LHCN-M2 (cell line): Measurements from ENCODE around the gene HYAL4. TPM values are rescaled to one million over a fixed set of nuclear protein-coding genes. Genes with fewer than 3 reads are reported as not detected.
"Not testable (repeated sequence)": the region's sequence is repeated elsewhere in the genome, so short reads cannot be mapped to it uniquely, and the experiment has no call there.

Experiments
- DNase-seq: peaks from one replicate; pipeline ENCODE4 v3.0.0-alpha.2; 2012; ENCODE audit warnings: low read depth
- polyA plus RNA-seq: library from polyadenylated mRNA; unstranded; fragments of >200 nt; gene quantifications from one replicate; pipeline ENCODE4 v1.2.1, GENCODE V29; 2012; ENCODE audit warnings: missing spikeins
- total RNA-seq: library from RNA; depleted of rRNA; stranded (reverse); fragments of >200 nt; gene quantifications from 2 replicates; pipeline ENCODE4 v1.2.3, GENCODE V29; 2014; rRNA removed

HYAL4 gene, protein sequence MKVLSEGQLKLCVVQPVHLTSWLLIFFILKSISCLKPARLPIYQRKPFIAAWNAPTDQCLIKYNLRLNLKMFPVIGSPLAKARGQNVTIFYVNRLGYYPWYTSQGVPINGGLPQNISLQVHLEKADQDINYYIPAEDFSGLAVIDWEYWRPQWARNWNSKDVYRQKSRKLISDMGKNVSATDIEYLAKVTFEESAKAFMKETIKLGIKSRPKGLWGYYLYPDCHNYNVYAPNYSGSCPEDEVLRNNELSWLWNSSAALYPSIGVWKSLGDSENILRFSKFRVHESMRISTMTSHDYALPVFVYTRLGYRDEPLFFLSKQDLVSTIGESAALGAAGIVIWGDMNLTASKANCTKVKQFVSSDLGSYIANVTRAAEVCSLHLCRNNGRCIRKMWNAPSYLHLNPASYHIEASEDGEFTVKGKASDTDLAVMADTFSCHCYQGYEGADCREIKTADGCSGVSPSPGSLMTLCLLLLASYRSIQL
- not detected in 2 replicates for total RNA-seq
- not detected for polyA plus RNA-seq

GRCh38 chr7:123844712-123845219 lies at the start of gene HYAL4:
Gene HYAL4 (plus strand): TSS chr7:123845169. CDS start chr7:123868274, 23,105 bp downstream.
- DNase-seq = no peak

GRCh38 chr7:123795917-123796316 lies 49.1 kb upstream of the HYAL4 start:
- no peak for DNase-seq

- DNase-seq = no peak
Measured at GRCh38 chr7:123796568-123796967, 48.4 kb upstream of the HYAL4 start.

- peak; percentile 94 for DNase-seq
Measured at GRCh38 chr7:123797673-123798531, 47.1 kb upstream of the HYAL4 start.

DNA sequence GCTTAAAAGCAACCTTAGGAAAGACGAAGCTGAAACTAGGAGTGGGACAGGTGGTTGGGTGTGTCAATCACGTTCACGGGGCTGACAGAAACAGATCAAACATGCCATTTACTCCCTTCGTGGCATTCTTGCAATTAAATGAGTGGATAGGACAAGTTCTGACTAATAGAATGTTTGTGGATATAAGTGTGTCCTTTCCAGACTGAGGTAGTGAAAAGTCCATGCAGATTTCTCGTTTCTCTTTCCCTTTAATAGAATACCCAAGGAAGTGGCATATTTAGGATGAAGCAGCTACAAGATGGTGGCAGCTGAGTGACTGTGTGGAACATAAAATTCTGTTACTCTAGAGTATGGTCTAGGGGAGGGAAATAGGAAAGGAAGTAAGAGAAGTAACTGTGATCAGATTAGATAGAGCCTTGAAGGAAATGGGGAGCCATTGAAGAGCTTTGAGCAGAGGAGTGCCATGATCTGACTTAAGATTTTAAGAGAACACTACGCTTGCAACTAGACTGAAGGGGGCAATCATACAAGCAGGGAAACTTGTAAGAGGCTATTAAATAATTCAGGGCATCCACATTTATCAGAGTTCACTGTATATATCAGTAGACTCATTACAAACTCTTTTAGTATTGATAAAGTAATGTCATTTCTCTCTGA lies 46.3 kb upstream of the HYAL4 start:
- DNase-seq = peak; percentile 28

GRCh38 chr7:123802249-123802648 lies 42.7 kb upstream of the HYAL4 start:
- no peak for DNase-seq

- DNase-seq = no peak
Measured at GRCh38 chr7:123805287-123805686, 39.7 kb upstream of the HYAL4 start.

- no peak for DNase-seq
Measured at GRCh38 chr7:123809471-123809870, 35.5 kb upstream of the HYAL4 start.

GRCh38 chr7:123811056-123811455 lies 33.9 kb upstream of the HYAL4 start:
- no peak for DNase-seq

DNA sequence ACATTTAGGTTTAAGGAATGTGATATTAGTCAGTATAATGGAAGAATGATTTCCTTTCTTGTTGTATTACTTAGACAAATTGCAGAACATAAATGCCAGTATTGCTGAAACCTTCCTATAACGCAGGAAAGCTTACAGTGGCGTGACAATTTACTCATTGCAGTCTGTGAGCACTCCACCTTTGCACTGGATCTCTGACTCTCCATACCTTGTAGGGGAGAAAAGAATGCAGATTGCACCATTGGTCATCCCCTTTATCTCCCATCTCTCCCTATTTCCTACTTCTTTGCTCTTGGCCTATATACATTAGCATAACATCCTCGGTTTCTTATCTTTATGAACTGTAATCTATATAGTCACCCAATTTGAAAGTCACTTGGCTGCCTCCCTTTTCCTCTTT lies 28.1 kb upstream of the HYAL4 start:
- no peak for DNase-seq

- DNase-seq = no peak
Measured at GRCh38 chr7:123819001-123819400, 26.0 kb upstream of the HYAL4 start.

DNA sequence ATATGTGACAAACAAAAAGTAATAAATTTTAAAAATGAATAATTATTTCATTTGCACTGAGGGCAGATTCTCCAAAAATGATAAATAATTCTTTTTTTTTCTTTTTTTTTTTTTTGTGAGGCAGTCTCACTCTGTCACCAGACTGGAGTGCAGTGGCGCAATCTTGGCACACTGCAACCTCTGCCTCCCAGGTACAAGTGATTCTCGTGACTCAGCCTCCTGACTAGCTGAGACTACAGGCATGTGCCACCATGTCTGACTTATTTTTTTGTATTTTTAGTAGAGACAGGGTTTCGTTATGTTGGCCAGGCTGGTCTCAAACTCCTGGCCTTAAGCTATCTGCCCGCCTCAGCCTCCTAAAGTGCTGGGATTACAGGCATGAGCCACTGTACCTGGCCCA lies 25.2 kb upstream of the HYAL4 start:
- not testable (repeated sequence) for DNase-seq

DNA sequence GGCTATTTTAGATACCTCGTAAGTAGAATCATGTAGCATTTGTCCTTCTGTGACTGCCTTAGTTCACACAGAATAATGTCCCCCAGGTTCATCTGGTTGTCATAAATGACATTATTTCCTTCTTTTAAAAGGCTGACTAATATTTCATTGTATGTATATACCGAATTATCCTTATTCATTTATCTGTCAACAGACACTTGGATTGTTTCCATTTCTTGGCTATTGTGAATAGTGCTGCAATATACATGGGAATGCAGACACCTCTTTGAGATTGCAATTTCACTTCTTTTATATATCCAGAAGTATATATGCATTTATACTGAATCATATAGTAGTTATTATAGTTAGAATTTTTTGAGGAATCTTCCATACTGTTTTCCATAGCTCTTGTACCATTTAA lies 24.1 kb upstream of the HYAL4 start:
- no peak for DNase-seq

GRCh38 chr7:123821320-123821719 lies 23.6 kb upstream of the HYAL4 start:
- no peak for DNase-seq

DNA sequence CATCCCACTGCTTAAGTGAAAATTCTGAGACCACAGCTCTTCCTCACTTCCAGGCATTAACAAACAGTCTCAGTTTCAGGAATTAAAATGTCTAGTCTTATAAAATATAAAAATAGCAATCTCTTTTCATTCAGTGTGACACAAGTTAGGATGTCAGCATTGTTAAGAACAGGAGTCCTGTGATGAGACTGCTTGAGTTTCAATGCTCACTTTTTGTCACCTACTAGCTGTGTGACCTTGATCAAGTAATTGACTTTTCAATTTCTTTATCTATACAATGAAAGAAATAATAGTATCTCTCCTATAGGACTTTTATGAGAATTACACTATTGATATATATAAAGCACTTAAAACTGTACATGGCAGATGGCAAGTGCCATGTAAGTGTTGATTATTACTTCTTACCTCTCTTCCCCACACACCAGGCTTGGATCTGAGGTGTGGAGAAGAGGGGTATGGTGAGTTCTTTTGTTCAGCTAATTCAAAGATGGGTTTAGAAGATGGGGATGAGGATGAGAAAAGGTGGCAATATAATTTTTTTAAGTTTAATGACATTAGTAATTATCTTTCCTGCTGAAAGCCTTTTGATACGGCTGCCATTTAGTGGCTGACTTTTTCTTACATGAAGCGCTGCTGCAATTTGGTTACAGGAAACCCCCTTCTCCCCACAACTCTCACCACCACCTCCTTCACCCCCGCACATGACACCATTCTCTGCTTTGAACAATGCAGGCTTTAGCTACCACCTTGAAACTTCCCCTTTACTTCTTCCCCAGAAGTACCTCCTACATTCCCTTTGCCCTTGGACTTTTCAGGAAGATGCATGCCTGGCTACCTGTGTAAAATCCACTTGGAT lies 20.8 kb upstream of the HYAL4 start:
- DNase-seq = no peak

DNA sequence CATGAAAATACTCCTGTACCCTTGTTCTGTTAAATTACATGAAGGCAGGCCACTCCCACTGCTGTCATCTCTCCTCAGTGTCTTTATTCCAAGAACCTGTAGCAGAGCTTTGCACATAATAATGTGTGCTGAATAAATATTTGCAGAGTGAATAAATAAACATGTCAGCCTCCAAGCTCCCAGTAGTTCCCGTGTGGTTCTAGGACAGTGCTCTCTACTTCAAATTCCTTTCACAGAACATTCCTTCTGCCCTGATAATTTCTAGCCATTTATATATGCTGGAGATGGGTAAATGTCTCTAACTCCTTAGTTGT lies 20.3 kb upstream of the HYAL4 start:
- DNase-seq = no peak

DNA sequence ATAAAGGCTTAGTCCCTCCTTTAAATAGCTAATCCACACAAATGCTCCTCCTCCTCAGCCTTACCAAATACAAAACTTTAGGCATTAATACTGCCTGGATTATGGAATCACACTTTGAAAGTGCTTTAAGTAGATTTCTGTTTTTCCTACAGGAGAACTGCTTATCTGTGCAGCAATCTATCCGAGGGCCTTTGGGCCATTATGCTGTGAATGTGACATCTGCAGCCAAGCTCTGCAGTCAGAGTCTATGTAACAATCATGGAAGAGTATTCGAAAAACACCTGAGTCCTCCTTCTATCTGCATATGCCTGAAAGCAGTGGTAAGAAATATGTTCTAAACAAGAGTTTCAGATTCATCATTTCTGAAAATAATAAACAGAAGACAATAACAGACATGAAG lies 16.2 kb upstream of the HYAL4 start:
- no peak for DNase-seq

DNA sequence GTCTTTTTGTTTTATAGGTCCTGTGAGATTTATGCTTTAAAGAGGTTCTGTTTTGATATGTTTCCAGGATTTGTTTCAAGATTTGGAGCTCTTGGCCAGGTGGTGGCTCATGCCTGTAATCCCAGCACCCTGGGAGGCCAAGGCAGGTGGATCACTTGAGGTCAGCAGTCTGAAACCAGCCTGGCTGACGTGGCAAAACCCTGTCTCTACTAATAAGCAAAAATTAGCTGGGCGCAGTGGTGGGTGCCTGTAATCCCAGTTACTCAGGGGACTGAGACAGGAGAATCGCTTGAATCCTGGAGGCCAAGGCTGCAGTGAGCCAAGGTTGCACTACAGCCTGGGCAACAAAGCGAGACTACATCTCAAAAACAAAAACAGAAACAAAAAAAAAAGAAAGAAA lies 8.3 kb upstream of the HYAL4 start:
- no peak for DNase-seq

DNA sequence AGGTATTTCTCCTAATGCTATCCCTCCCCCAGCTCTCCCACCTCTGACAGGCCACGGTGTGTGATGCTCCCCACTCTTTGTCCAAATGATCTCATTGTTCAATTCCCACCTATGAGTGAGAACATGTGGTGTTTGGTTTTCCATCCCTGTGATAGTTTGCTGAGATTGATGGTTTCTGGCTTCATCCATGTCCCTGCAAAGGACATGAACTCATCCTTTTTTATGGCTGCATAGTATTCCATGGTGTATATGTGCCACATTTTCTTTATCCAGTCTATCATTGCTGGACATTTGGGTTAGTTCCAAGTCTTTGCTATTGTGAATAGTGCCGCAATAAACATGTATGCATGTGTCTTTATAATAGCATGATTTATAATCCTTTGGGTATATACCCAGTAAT lies 5.9 kb upstream of the HYAL4 start:
- not testable (repeated sequence) for DNase-seq

GRCh38 chr7:123844142-123844541 lies 827 bp upstream of the HYAL4 start:
- not testable (repeated sequence) for DNase-seq

DNA sequence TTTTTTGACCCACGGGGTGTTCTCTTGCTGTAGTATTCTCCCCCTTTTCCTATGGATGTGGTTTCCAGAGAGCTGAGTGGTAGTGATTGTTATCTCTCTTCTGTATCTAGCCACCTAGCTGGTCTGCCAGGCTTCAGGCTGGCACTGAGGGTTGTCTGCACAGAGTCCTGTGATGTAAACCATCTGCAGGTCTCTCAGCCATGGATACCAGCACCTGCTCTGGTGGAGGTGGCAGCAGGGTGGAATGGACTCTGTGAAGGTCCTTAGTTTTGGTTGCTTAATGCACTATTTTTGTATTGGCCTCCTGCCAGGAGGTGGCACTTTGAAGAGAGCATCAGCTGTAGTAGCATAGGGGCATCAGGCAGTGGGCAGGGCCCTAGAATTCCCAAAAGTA lies 851 bp downstream of the HYAL4 start:
- DNase-seq = no peak
